Suprapubic skin (tissue), 4 donors: Measurements from ENCODE around the gene PVRIG.

ENCODE experiments used
- EP300 ChIP-seq: sonication (generic); formaldehyde crosslinking; IDR thresholded peaks from one replicate; pipeline ENCODE4 v1.6.1; 2017; ENCODE audit warnings: antibody characterized with exemption
- POLR2A ChIP-seq, 2 donors: fragments of 450-650 bp; IDR thresholded peaks; one replicate each; pipeline ENCODE4 v1.6.1; 2017; ENCODE audit warnings: antibody characterized with exemption in 2 of 2, mild to moderate bottlenecking in 2 of 2, moderate library complexity in 2 of 2
- POLR2AphosphoS5 ChIP-seq, 3 donors: sonication (generic); formaldehyde crosslinking; IDR thresholded peaks; one replicate each; pipeline ENCODE4 v1.6.1; 2017; ENCODE audit warnings: antibody characterized with exemption in 3 of 3
- TF ChIP-seq, protein P1 (sequence below), 2 donors: fragments of 200-600 bp in 1 of 2; fragments of 450-650 bp in 1 of 2; sonication (generic) in 1 of 2; IDR thresholded peaks; one replicate each; pipeline ENCODE4 v1.5.1; 2016 to 2019; ENCODE audit warnings: antibody characterized with exemption in 2 of 2, mild to moderate bottlenecking in 1 of 2, moderate library complexity in 1 of 2

DNA sequence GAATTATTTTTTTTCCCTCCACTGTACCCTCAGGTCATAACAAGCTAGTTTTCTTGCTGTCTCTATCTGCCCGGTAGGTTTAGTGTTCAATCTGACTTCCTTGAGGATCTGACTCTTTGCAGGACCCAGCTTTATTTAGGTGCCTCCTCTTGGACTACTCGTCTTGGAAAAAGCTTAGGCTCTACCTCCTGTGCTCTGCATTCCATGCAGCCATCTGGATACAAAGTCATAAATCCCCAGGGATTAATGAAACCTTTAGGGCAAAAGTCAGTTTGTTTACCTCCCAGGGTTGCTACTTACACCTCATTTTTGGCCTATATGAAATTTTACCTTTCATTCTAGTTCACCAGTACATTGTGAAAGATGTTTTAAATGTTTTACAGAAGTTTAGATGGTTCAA is 34.0 kb upstream of the PVRIG start:
- no peak for TF ChIP-seq POLR2A (IDR thresholded peaks at IDR 0.05)
- TF ChIP-seq, protein P1, sequence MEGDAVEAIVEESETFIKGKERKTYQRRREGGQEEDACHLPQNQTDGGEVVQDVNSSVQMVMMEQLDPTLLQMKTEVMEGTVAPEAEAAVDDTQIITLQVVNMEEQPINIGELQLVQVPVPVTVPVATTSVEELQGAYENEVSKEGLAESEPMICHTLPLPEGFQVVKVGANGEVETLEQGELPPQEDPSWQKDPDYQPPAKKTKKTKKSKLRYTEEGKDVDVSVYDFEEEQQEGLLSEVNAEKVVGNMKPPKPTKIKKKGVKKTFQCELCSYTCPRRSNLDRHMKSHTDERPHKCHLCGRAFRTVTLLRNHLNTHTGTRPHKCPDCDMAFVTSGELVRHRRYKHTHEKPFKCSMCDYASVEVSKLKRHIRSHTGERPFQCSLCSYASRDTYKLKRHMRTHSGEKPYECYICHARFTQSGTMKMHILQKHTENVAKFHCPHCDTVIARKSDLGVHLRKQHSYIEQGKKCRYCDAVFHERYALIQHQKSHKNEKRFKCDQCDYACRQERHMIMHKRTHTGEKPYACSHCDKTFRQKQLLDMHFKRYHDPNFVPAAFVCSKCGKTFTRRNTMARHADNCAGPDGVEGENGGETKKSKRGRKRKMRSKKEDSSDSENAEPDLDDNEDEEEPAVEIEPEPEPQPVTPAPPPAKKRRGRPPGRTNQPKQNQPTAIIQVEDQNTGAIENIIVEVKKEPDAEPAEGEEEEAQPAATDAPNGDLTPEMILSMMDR (IDR thresholded peaks at IDR 0.05): no peak
- no peak for TF ChIP-seq EP300
- no peak for TF ChIP-seq POLR2AphosphoS5 (IDR thresholded peaks at IDR 0.05)
